ENCODE results near the gene RAB23.
"Not testable (repeated sequence)": the region's sequence is repeated elsewhere in the genome, so short reads cannot be mapped to it uniquely, and the experiment has no call there.

The RAB23 gene

DNA sequence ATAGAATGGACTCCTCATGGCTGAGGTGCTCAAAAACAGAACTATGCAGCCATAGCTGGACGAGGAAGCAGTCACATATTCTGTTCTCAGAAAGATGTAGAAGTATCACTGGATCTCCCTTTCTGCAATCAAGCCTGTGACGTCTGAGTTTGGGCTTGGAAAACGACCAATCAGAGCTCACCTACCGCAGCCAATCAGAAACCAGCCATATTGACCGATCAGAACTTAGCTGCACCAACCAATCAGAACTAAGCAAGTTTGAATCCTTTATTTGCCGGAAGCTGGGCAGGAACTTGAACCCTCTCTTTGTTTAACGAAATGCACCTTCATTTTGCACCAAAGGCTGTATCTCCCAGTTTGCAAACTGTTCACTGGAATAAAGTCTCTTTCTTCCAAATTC lies 21.8 kb upstream of the RAB23 start:
- in situ Hi-C loops (cut with HindIII; ENCODE audit: low sequenced_read_pairs), result no loop called here

DNA sequence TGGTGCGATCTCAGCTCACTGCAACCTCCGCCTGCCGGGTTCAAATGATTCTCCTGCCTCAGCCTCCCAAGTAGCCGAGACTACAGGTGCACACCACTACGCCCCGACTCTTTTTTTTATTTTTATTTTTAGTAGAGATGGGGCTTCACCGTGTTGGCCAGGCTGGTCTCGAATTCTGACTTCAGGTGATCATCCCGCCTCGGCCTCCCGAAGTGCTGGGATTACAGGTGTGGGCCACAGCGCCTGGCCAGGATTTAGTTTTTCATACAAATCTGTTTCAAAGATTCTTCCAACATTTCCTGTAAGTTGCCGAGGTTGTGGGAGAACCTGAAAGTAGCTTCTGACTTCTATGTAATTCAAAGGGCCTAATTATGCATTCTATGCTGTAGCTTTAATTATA lies 21.4 kb upstream of the RAB23 start:
- in situ Hi-C loops (cut with HindIII; ENCODE audit: low sequenced_read_pairs), result not testable (repeated sequence)

DNA sequence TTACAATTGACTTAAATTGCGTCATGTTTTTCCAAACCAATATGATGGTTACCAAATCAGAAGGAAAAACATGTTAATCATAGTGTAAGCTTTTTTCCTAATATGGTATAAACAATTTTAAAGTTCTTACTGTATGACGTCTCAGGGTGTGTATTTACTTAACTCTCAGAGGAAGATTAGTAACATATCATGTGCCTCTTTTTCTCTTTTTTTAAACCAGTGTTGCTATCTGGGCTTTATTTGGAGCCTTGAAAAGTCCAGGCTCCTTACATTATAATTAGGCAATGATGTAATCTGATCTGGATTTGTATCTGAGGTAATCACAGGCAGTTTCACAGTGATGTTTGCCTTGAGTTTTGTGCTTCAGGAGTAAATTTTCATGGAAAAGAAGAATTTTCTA lies 20.4 kb upstream of the RAB23 start:
- in situ Hi-C loops (cut with HindIII; ENCODE audit: low sequenced_read_pairs), result no loop called here

DNA sequence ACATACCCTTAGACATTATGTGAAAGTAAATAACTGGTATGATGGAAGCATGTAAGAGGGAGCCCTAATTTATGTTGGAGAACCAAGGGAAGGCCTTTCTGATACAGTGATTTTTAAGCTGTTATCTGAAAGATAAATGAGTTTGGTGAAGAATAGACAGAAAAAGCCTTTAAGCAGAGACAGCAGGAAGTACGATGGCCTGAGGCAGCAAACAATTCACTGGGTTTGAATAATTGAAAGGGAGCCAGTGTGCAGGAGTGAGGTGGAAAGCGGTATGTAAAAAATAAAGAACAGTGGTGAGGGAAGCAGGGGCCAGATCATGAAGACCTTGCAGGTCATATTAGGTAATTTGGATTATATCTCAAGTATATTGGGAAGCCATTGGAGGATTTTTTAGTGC lies 4.1 kb upstream of the RAB23 start:
- in situ Hi-C loops (cut with HindIII; ENCODE audit: low sequenced_read_pairs), result no loop called here

DNA sequence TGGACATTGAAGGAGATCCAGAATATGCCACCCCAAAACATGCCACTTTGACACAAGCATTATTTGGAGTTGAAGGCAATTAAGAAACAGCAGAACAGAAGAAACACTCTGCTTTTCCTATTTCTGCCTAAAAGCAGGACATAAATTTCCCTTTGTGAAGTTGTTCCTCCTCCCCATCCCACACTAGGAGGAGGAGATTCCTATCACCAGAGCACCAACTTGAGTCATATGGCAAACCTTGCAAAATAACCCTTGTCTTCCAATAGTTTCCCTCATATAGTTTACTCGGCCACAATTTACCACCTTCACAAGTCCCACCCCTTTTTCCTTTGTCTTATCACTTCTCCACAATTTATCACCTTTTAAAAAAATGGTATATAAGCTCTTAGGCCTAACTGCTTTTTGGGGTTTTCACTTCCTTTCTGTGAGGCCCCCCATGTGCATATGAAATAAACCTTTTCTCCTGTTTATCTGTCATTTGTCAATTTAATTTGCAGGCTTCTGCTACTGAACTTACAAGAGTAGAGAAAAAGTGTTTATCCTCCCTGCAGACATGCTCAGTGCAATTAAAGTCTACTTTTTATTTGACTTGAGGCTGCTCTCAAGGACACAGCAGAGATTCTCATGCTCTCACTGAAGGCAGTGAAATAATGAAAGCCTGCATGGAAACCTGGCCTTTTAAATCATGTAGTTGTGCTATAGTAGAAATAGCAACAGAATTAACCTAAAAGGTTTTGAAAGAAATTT lies 2.8 kb upstream of the RAB23 start:
- in situ Hi-C loops (cut with HindIII; ENCODE audit: low sequenced_read_pairs), result no loop called here

DNA sequence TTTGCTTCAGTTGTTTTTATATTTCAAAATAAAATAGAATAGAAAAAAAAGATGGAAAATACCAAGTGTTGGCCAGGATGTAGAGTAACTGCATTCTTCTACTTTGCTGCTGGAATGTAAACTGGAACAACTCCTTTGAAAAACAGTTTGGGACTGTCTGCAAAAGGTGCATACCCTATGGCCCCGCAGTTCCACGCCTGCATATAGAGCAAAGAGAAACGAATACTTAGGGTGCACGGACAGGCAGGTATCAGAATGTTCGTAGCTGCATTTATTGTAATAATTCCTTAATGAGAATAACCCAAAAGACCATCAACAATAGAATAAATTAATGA lies 603 bp upstream of the RAB23 start:
- in situ Hi-C loops (cut with HindIII; ENCODE audit: low sequenced_read_pairs), result no loop called here

DNA sequence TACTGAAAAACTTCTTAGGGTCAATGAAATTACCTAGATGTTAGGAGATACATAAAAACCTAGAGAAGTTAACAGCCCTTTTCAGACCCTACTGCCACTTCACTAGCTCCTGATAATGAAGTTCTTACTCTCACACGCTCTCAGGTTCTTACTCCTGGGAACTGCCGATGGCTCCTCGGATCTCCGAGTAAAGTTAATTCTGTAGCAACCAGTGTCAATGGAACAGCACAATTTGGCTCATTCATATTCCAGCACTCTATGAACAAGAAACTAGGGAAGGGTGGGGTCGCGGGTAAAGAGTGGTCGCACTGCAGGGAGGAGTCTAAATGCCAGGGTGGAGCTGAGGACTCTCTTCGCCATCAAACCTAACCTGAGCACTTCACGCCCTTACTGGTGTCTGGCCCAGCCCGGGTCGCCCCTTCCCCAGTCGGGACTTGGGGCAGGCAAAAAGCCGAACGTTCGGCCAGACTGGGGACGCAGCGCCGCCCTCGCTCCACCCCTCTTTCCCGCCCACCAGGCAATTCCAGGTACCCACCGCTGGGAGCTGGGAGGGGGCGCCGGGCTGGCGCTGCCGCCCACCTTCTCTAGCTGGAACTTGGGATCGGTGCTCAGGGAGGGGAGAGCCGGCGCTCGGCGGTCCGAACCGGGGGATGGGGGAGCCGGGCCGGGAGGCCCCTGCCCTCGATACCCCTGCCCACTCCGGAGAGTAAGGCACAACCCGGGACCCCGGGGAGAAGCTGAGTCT lies 744 bp downstream of the RAB23 start:
- in situ Hi-C loops (cut with HindIII; ENCODE audit: low sequenced_read_pairs), result no loop called here

DNA sequence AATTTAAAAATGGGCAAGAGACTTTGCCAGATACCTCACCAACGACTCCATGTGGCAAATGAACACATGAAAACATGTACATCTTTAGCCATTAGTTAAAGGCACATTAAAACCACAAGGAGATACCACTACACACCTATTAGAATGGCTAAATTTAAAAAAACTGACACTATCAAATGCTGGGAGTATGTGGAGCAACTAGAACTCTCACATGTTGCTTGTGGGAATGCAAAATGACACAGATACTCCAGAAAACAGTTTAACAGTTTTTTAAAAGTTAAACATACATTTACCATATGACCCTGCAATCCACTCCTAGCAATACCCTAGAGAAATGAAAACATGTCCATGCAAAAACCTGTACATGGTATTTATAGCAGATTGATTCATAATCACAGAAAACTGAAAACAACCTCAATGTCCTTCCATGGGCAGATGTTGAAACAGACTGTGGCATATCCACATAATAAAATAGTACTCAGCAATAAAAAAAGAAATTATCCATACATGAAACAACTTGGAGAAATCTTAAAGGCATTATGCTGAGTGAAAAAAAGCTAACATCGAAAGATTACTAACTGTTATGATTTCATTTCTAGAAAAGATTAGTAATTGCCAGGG lies 1.9 kb downstream of the RAB23 start:
- in situ Hi-C loops (cut with HindIII; ENCODE audit: low sequenced_read_pairs), result no loop called here

DNA sequence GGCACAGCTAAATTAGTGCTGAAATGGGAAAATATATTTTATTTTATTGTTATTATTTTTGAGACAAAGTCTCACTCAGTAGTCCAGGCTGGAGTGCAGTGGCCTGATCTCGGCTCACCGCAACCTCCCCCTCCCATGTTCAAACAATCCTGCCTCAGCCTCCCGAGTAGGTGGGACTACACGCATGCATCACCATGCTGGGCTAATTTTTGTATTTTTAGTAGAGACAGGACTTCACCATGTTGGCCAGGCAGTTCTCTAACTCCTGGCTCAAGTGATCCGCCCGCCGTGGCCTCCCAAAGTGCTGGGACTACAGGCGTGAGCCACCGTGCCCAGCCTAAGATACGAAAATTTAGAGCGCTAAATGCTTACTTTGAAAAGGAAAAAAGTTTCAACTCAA lies 4.8 kb downstream of the RAB23 start:
- in situ Hi-C loops (cut with HindIII; ENCODE audit: low sequenced_read_pairs), result no loop called here

DNA sequence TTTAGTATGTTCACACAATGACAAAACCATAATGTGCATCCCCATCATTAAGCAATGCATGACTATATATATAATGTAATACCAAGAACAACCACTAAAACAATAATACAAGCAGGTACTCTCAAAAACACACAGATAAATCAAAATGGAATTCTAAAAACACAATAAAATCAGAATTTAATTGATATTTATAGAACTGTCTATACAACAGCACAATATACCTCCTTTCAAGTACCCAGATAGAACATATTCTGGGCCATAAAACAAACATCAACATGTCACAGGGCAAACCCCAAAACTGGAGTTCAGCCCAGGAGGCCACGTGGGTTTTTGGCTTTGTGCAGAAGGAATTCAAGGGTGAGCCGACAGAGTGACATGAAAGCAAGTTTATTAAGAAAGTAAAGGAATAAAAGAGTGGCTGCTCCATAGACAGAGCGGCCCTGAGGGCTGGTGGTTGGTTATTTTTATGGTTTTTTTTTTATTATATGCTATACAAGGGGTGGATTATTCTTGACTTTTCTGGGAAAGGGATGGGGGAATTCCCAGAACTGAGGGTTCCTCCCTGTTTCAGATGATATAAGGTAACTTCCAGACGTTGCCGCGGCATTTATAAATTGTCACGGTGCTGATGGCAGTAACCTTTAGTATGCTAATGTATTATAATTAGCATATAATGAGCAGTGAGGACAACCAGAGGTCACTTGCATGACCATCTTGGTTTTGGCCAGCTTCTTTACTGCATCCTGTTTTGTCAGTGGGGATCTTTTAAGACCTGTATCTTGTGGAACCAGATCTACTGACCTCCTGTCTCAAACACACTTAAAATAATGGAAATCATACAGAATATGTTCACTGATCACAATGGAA lies 5.6 kb downstream of the RAB23 start:
- in situ Hi-C loops (cut with HindIII; ENCODE audit: low sequenced_read_pairs), result no loop called here

DNA sequence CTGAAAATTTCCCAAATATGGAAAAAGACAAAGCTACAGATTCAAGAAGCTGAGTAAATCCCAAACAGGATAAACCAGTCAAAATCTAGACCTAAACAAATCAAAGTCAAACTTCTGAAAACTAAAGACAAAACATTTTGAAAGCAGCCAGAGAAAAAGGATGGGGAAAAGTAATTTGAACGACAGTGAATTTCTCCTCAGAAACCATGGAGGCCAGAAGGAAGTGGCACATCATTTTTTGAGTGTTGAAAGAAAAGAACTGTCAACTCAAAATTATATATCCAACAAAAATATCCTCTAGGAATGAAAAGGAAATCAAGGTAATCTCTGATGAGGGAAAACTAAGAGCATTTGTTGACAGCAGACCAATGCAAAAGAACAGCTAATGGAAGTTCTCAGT lies 6.8 kb downstream of the RAB23 start:
- in situ Hi-C loops (cut with HindIII; ENCODE audit: low sequenced_read_pairs), result no loop called here

DNA sequence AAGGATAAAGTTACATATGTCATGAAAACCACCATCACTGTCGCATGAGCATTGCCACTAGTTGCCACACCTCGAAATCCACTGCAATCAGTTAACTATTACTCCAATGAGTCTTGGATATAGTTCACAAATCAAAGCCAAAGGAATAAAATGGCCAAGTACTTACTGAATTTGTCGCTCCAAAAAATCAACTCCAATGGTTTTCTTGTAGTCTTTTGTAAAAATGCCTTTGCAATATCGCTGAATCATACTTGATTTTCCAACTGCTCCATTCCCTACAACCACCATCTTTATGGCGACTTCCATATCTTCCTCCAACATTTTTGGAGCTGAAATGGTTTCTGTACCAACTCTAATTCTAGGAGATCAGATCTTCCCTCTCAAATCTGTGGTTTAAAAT lies 12.0 kb downstream of the RAB23 start:
- in situ Hi-C loops (cut with HindIII; ENCODE audit: low sequenced_read_pairs), result no loop called here

DNA sequence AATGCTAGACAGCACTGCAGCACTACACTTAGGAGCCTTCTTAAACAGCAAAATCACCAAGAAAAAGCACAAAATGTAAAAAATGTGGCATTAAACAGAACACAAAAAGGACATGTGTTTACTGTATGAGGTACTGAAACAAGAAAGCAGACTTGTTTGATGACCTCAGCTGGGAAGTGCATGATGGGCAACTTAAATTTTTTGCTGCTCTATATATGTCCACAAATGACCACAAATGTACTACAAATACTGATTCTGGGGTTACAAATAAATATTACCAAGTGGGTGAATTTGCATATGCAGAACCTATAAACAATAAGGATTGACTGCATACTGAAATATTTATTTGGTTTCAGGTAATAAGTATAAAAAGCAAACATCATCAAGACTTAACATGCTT lies 13.1 kb downstream of the RAB23 start:
- in situ Hi-C loops (cut with HindIII; ENCODE audit: low sequenced_read_pairs), result no loop called here

DNA sequence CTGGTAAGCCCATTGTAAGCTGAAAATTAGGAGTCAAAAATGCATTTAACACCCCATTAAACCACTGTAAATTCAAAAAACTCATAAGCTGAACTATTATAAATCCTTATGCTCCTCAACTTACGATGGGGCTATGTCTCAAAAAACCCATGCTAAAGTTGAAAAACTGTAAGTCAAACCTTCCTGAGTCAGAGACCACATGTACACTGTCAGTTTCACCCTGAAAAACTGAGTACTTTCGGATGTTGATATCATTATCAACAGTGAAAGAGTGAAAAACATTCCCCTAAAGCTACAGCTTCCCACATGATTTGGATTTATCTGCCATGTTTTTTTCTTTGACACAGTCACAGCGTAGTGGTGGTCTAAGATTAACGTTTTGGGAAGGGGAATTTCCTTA lies 14.2 kb downstream of the RAB23 start:
- in situ Hi-C loops (cut with HindIII; ENCODE audit: low sequenced_read_pairs), result no loop called here

DNA sequence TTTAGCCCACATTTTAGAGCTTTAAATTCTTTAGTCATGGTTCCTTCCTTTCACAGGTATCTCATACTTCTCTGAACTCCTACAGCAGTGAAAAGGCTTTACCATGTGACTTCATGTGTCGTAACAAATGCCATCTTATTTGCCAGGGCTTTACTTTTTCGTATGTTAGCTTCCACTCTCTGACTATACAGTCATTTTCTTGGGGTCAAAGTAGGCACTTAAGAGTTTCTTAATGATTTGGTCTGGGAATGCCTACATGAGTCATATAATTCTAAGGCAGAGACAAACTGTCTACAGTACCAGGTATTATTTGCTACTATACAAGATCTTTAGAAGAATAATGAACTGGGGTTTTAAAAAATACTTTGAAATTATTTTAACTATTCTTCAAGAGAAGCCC lies 15.0 kb downstream of the RAB23 start:
- in situ Hi-C loops (cut with HindIII; ENCODE audit: low sequenced_read_pairs), result no loop called here

DNA sequence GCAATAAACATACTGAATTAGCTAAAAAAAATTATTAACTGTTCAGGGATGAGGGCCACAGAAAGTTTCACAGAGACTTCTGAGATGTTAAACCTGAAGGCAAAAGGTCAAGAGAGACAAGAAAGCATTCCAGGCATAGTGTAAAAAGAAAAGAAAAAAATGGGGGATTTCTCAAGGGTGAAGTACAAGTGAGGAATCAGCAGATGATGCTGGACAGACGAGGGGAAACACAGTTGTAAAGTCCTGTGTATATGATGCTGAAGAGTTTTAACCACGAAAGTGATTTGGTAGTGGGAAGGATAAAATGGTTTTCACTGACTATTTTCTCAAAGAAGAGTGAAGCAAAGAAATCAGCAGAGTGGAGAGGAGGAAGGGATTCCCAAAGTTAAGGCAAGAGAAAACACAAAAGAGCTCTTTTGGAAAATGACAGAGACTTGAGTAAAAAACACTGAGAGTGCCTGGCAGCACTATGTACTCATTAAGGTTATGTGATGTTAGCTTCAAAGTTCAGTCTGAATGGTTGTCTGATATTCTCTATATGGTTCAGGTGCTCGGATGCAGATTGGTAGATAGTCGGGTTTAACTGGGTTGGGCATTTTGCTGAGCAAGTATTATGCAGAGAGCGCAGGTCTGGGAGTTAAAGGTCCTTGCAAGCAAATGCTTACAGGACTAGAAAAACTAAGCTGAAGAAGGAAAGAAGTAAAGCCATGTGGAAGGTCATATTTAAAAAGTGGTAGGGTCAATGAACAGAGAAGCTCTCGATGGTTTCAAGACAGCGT lies 16.4 kb downstream of the RAB23 start:
- in situ Hi-C loops (cut with HindIII; ENCODE audit: low sequenced_read_pairs), result no loop called here

DNA sequence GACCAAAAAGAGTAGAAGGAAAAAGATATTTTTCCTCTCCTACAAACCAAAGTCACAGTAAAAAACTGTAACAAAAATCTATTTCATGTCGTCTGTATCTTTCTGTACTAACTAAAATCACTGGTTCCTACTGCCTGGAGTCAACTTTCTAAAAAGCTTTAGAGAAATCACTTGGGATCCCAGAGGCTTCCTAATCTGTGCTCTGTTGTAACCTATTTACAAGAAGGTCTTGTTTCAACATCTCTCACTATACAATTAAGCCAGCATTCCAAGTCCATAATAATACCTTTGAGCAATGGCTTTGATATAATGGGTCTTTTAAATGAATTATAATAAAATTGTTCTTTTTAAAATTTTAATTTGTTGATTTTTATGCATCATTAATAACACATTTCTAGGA lies 20.4 kb downstream of the RAB23 start:
- in situ Hi-C loops (cut with HindIII; ENCODE audit: low sequenced_read_pairs), result no loop called here

DNA sequence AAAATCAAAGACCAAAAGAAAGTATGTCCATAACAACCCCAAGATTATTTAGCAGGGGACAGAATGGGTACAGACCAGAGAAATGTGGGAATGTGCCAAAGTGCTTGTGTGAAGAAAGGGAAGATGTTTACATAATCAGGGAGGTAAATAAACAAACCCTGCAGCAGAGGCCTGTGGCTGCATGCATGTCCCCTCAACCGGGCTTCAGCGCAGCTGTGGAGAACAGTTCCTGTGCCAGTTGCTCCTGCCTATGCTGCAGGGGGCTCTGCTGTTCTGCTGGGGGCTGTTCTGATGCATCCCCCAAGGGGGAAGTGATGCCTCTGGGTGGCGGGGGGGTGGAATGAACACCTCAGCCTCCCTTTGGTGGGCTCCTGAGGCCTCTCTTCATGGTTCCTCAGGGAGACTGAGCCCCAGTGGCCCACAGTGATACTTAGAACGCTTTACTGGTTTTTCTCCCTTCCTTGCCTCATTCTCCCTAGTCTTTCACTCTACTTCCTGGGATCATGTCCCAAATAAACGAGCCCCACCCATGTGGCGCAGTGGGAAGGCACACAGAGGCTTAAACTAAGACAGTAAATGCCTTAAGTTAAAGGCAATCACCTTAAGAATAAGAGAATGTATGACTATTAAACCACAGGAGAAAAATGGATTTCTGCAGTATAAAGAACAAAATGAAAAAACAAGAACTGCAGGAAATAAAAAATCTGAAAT lies 23.0 kb downstream of the RAB23 start:
- in situ Hi-C loops (cut with HindIII; ENCODE audit: low sequenced_read_pairs), result no loop called here

DNA sequence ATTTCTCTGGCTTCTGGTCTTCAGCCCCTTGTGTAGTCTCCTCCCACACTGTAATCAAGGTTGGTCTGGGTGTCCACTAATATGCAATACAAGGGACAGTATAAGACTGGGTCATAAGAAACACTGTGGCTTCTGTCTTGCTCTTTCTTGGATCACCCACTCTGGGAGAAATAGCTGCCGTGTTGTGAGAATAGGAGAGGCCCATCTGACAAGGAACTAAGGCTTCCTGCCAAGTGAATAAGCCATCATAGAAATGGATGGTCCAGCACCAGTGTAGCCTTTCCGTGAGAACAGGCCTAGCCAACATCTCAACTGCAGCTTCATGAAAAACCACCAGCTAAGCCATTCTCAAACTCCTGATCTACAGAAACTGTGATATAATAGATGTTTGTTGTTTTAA lies 26.6 kb downstream of the RAB23 start:
- in situ Hi-C loops (cut with HindIII; ENCODE audit: low sequenced_read_pairs), result no loop called here

DNA sequence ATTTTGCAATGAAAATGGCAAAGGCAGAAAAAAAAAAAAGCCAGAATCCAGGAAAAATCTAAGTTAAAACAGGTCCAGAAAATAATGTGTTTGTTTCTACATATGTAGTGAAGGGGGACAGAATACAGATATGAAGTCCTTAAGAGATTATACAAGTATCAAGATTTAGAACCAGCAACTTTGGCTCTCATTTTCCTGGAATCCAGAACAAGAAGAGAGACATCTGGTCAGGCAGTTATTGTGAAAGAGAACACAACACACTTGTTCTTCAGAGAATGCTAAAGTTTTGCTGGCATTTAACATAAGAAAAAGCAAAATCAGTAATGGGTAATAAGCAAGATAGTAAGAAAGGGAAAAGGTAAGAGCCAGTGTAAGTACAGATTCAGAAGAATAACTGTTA lies 28.9 kb downstream of the RAB23 start:
- in situ Hi-C loops (cut with HindIII; ENCODE audit: low sequenced_read_pairs), result no loop called here
